ENCODE measurements around the gene ABHD12. TPM values are rescaled to one million over a fixed set of nuclear protein-coding genes. Genes with fewer than 3 reads are reported as not detected.

The ABHD12 gene
- total and polyA plus RNA-seq, 10 of the 15 experiments (the other 5 are each of a cell fraction or from before 2014, with no cell fraction given) = 1.5 to 61.8 (median 26.7) TPM

DNA sequence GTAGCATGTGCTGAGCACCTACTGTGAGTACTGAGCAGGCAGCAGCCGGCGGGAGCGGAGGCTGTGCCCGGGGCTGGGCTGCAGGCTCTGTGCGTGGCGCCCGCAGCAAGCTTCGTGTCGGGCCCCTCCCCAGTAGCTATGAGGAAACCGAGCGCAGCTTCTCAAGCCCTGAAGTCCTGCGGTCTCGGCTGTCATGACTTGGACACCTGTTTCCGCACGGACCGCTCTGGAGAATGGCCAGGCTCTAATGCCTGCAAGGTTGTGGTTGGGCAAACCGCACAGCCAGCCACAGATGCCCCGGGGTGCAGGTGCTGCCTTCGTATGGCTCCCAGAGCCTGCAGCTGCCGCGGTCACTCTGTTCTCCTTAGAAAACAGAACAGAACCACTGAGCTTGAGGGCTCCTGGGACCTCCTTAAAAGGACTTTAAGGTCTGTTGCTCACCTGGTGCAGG is 109.1 kb downstream of the ABHD12 start (continued):
- TF ChIP-seq EGR1 (IDR thresholded peaks at IDR 0.05; ENCODE audit: borderline replicate concordance in 1 of 2, low read depth in 2 of 2, low read length in 2 of 2) (no peak), EZH2 (IDR thresholded peaks at IDR 0.05; ENCODE audit: borderline replicate concordance, control insufficient read depth, low read depth, low read length) (no peak), CBFB (IDR thresholded peaks at IDR 0.05; ENCODE audit: low read depth) (peak; percentile 89; the same call in 1 of the 2 replicates), DPF2 (IDR thresholded peaks at IDR 0.05) (0 out of 2 replicates have a peak, but pooled peaks have one; percentile 46), RAD21 (IDR thresholded peaks at IDR 0.05; ENCODE audit: insufficient read depth, low read depth, low read length) (no peak), STAT3 (IDR thresholded peaks at IDR 0.05; ENCODE audit: low read depth, low read length) (no peak), ZNF217 (IDR thresholded peaks at IDR 0.05) (no peak), CEBPB (IDR thresholded peaks at IDR 0.05; ENCODE audit: borderline replicate concordance in 1 of 2, low read depth in 2 of 2, low read length in 2 of 2) (no peak), JUNB (IDR thresholded peaks at IDR 0.05) (no peak), RUNX3 (IDR thresholded peaks at IDR 0.05; ENCODE audit: low read length) (peak; percentile 96), KLF5 (IDR thresholded peaks at IDR 0.05; ENCODE audit: partially characterized antibody) (no peak), RCOR1 (conservative IDR thresholded peaks at IDR 0.05; ENCODE audit: low read depth, low read length) (no peak), NBN (IDR thresholded peaks at IDR 0.05) (no peak), PML (IDR thresholded peaks at IDR 0.05; ENCODE audit: low read length) (no peak), JUND (IDR thresholded peaks at IDR 0.05; ENCODE audit: low read depth, low read length) (no peak), SMAD5 (IDR thresholded peaks at IDR 0.05; ENCODE audit: low read depth) (no peak), EP300 (IDR thresholded peaks at IDR 0.05; ENCODE audit: borderline replicate concordance in 1 of 2, control insufficient read depth in 1 of 2, low read depth in 2 of 2, low read length in 2 of 2) (peak in 1 of 2 experiments; percentile 62; a peak in 2 of 4 replicates), RBBP5 (conservative IDR thresholded peaks at IDR 0.05) (no peak), MYC (IDR thresholded peaks at IDR 0.05; ENCODE audit: insufficient read depth, insufficient read length, insufficient replicate concordance, low read length, severe bottlenecking) (no peak), IRF4 (IDR thresholded peaks at IDR 0.05; ENCODE audit: low read depth, low read length) (no peak)
- TF ChIP-seq, protein P1, sequence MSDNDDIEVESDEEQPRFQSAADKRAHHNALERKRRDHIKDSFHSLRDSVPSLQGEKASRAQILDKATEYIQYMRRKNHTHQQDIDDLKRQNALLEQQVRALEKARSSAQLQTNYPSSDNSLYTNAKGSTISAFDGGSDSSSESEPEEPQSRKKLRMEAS (IDR thresholded peaks at IDR 0.05; ENCODE audit: low read depth, low read length) = no peak
- TF ChIP-seq, protein P2, sequence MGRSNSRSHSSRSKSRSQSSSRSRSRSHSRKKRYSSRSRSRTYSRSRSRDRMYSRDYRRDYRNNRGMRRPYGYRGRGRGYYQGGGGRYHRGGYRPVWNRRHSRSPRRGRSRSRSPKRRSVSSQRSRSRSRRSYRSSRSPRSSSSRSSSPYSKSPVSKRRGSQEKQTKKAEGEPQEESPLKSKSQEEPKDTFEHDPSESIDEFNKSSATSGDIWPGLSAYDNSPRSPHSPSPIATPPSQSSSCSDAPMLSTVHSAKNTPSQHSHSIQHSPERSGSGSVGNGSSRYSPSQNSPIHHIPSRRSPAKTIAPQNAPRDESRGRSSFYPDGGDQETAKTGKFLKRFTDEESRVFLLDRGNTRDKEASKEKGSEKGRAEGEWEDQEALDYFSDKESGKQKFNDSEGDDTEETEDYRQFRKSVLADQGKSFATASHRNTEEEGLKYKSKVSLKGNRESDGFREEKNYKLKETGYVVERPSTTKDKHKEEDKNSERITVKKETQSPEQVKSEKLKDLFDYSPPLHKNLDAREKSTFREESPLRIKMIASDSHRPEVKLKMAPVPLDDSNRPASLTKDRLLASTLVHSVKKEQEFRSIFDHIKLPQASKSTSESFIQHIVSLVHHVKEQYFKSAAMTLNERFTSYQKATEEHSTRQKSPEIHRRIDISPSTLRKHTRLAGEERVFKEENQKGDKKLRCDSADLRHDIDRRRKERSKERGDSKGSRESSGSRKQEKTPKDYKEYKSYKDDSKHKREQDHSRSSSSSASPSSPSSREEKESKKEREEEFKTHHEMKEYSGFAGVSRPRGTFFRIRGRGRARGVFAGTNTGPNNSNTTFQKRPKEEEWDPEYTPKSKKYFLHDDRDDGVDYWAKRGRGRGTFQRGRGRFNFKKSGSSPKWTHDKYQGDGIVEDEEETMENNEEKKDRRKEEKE (IDR thresholded peaks at IDR 0.05) = no peak
- TF ChIP-seq, protein P3, sequence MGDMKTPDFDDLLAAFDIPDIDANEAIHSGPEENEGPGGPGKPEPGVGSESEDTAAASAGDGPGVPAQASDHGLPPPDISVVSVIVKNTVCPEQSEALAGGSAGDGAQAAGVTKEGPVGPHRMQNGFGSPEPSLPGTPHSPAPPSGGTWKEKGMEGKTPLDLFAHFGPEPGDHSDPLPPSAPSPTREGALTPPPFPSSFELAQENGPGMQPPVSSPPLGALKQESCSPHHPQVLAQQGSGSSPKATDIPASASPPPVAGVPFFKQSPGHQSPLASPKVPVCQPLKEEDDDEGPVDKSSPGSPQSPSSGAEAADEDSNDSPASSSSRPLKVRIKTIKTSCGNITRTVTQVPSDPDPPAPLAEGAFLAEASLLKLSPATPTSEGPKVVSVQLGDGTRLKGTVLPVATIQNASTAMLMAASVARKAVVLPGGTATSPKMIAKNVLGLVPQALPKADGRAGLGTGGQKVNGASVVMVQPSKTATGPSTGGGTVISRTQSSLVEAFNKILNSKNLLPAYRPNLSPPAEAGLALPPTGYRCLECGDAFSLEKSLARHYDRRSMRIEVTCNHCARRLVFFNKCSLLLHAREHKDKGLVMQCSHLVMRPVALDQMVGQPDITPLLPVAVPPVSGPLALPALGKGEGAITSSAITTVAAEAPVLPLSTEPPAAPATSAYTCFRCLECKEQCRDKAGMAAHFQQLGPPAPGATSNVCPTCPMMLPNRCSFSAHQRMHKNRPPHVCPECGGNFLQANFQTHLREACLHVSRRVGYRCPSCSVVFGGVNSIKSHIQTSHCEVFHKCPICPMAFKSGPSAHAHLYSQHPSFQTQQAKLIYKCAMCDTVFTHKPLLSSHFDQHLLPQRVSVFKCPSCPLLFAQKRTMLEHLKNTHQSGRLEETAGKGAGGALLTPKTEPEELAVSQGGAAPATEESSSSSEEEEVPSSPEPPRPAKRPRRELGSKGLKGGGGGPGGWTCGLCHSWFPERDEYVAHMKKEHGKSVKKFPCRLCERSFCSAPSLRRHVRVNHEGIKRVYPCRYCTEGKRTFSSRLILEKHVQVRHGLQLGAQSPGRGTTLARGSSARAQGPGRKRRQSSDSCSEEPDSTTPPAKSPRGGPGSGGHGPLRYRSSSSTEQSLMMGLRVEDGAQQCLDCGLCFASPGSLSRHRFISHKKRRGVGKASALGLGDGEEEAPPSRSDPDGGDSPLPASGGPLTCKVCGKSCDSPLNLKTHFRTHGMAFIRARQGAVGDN (IDR thresholded peaks at IDR 0.05) = no peak
- TF ChIP-seq, protein P4, sequence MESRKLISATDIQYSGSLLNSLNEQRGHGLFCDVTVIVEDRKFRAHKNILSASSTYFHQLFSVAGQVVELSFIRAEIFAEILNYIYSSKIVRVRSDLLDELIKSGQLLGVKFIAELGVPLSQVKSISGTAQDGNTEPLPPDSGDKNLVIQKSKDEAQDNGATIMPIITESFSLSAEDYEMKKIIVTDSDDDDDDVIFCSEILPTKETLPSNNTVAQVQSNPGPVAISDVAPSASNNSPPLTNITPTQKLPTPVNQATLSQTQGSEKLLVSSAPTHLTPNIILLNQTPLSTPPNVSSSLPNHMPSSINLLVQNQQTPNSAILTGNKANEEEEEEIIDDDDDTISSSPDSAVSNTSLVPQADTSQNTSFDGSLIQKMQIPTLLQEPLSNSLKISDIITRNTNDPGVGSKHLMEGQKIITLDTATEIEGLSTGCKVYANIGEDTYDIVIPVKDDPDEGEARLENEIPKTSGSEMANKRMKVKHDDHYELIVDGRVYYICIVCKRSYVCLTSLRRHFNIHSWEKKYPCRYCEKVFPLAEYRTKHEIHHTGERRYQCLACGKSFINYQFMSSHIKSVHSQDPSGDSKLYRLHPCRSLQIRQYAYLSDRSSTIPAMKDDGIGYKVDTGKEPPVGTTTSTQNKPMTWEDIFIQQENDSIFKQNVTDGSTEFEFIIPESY (IDR thresholded peaks at IDR 0.05) = no peak
